HepG2 (cell line): Measurements from ENCODE around the gene NINL. TPM values are rescaled to one million over a fixed set of nuclear protein-coding genes. Genes with fewer than 3 reads are reported as not detected.

Experiments
- MAFG ChIP-seq: sonication (generic); formaldehyde crosslinking; IDR thresholded peaks from 2 replicates; pipeline ENCODE4 v1.5.1; 2020; ENCODE audit warnings: mild to moderate bottlenecking, missing genetic modification reagents
- PTBP1 ChIP-seq: fragments of 200-400 bp; formaldehyde crosslinking; IDR thresholded peaks from 2 replicates; pipeline ENCODE4 v1.6.1; 2018; ENCODE audit warnings: low read length, low read depth; ENCODE audit not compliant: poor library complexity, severe bottlenecking
- REPIN1 ChIP-seq: sonication (generic); formaldehyde crosslinking; IDR thresholded peaks from 2 replicates; pipeline ENCODE4 v1.8.0; 2022; ENCODE audit warnings: missing genetic modification reagents, low read depth, mild to moderate bottlenecking, borderline replicate concordance
- ZBTB7A ChIP-seq: sonication (generic); formaldehyde crosslinking; IDR thresholded peaks from 2 replicates; pipeline ENCODE4 v1.8.0; 2022; ENCODE audit warnings: mild to moderate bottlenecking, missing genetic modification reagents
- ZNF263 ChIP-seq: sonication (generic); formaldehyde crosslinking; IDR thresholded peaks from 2 replicates; pipeline ENCODE4 v1.4.0; 2020; ENCODE audit warnings: missing genetic modification reagents
- ZNF432 ChIP-seq: sonication (generic); formaldehyde crosslinking; IDR thresholded peaks from 2 replicates; pipeline ENCODE4 v1.5.0; 2020; ENCODE audit warnings: missing genetic modification reagents, mild to moderate bottlenecking, borderline replicate concordance
- polyA plus RNA-seq, 8 experiments: library from polyadenylated mRNA; depleted of rRNA in 3 of 8; stranded (reverse) in 7 of 8; unstranded in 1 of 8; fragments of >200 nt; fragmentation: Illumina TruSeq in 4 of 8; extraction: Trizol in 4 of 8; gene quantifications; 2 replicates each; pipeline versions ENCODE4 v1.2.1 to v1.2.3, GENCODE V29; 2011 to 2016; ENCODE audit warnings: low read depth in 4 of 8, missing spikeins in 1 of 8, mixed read lengths in 1 of 8; ENCODE audit not compliant: insufficient read depth in 1 of 8
- total RNA-seq, 5 experiments: library from RNA; depleted of rRNA; stranded (reverse); fragments of >200 nt; fragmentation: Illumina TruSeq; extraction: Trizol; gene quantifications; 2 replicates each; pipeline ENCODE4 v1.2.3, GENCODE V29; 2016; ENCODE audit warnings: low read depth in 1 of 5
- TF ChIP-seq, protein P1 (sequence below): sonication (generic); formaldehyde crosslinking; IDR thresholded peaks from 2 replicates; pipeline ENCODE4 v1.5.0; 2020; ENCODE audit warnings: mild to moderate bottlenecking, missing genetic modification reagents
- TF ChIP-seq, protein P2 (sequence below): sonication (generic); formaldehyde crosslinking; IDR thresholded peaks from one replicate; pipeline ENCODE4 v1.5.1; 2020; ENCODE audit warnings: mild to moderate bottlenecking, missing genetic modification reagents; ENCODE audit errors: not compliant biosample characterization
- TF ChIP-seq, protein P3 (sequence below): sonication (generic); formaldehyde crosslinking; conservative IDR thresholded peaks from 2 replicates; pipeline ENCODE4 v1.4.0; 2020; ENCODE audit warnings: missing genetic modification reagents
- TF ChIP-seq, protein P4 (sequence below): sonication (generic); formaldehyde crosslinking; conservative IDR thresholded peaks from 2 replicates; pipeline ENCODE4 v1.5.0; 2020; ENCODE audit warnings: missing genetic modification reagents

NINL gene
- total and polyA plus RNA-seq, 2 of the 13 experiments (the other 11 are each of a cell fraction or from before 2014, with no cell fraction given), result 32.3 to 34.3 TPM

DNA sequence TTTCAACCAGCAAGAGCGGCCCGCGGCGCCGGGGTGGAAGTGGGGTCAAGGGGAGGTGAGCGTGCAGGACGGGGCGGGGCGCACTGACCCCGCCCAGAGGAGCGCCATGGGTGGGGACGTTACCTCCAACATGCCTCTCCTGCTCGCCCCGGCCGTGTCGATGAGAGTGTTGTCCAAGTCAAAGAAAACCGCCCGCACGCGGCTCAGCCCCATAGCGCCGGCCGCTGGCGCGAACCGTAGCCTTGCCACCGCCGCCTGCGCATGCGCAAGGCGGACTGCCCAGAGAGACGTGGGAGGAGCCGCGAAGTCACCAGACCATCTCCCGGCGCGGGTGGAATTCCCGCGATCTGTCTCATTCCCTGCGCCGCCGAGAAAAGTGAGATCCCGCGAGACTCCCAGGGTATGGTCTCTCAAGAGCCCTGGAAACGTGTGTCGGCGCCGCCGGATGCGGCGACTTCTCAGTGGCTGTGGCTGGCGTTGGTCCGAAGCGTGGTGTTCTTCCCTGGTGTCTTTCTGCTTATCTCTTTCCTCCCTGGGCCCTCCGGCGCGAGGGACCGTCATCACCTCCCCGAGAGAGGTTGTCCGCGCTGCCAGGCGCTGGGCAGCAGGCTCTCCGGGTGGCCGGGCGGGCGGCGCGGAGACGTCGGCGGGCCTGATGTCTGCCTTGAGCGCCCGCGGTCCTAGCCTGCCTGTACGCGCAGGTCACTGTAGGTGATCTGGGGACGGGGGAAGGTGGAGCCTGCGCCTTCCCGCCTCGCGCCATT is 38.6 kb upstream of the NINL start, which contains the start of gene NANP (continued):
- TF ChIP-seq, protein P1, sequence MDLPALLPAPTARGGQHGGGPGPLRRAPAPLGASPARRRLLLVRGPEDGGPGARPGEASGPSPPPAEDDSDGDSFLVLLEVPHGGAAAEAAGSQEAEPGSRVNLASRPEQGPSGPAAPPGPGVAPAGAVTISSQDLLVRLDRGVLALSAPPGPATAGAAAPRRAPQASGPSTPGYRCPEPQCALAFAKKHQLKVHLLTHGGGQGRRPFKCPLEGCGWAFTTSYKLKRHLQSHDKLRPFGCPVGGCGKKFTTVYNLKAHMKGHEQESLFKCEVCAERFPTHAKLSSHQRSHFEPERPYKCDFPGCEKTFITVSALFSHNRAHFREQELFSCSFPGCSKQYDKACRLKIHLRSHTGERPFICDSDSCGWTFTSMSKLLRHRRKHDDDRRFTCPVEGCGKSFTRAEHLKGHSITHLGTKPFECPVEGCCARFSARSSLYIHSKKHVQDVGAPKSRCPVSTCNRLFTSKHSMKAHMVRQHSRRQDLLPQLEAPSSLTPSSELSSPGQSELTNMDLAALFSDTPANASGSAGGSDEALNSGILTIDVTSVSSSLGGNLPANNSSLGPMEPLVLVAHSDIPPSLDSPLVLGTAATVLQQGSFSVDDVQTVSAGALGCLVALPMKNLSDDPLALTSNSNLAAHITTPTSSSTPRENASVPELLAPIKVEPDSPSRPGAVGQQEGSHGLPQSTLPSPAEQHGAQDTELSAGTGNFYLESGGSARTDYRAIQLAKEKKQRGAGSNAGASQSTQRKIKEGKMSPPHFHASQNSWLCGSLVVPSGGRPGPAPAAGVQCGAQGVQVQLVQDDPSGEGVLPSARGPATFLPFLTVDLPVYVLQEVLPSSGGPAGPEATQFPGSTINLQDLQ (CRISPR knock-in tag), result no peak; the same call in none of the 2 replicates
- TF ChIP-seq, protein P2, sequence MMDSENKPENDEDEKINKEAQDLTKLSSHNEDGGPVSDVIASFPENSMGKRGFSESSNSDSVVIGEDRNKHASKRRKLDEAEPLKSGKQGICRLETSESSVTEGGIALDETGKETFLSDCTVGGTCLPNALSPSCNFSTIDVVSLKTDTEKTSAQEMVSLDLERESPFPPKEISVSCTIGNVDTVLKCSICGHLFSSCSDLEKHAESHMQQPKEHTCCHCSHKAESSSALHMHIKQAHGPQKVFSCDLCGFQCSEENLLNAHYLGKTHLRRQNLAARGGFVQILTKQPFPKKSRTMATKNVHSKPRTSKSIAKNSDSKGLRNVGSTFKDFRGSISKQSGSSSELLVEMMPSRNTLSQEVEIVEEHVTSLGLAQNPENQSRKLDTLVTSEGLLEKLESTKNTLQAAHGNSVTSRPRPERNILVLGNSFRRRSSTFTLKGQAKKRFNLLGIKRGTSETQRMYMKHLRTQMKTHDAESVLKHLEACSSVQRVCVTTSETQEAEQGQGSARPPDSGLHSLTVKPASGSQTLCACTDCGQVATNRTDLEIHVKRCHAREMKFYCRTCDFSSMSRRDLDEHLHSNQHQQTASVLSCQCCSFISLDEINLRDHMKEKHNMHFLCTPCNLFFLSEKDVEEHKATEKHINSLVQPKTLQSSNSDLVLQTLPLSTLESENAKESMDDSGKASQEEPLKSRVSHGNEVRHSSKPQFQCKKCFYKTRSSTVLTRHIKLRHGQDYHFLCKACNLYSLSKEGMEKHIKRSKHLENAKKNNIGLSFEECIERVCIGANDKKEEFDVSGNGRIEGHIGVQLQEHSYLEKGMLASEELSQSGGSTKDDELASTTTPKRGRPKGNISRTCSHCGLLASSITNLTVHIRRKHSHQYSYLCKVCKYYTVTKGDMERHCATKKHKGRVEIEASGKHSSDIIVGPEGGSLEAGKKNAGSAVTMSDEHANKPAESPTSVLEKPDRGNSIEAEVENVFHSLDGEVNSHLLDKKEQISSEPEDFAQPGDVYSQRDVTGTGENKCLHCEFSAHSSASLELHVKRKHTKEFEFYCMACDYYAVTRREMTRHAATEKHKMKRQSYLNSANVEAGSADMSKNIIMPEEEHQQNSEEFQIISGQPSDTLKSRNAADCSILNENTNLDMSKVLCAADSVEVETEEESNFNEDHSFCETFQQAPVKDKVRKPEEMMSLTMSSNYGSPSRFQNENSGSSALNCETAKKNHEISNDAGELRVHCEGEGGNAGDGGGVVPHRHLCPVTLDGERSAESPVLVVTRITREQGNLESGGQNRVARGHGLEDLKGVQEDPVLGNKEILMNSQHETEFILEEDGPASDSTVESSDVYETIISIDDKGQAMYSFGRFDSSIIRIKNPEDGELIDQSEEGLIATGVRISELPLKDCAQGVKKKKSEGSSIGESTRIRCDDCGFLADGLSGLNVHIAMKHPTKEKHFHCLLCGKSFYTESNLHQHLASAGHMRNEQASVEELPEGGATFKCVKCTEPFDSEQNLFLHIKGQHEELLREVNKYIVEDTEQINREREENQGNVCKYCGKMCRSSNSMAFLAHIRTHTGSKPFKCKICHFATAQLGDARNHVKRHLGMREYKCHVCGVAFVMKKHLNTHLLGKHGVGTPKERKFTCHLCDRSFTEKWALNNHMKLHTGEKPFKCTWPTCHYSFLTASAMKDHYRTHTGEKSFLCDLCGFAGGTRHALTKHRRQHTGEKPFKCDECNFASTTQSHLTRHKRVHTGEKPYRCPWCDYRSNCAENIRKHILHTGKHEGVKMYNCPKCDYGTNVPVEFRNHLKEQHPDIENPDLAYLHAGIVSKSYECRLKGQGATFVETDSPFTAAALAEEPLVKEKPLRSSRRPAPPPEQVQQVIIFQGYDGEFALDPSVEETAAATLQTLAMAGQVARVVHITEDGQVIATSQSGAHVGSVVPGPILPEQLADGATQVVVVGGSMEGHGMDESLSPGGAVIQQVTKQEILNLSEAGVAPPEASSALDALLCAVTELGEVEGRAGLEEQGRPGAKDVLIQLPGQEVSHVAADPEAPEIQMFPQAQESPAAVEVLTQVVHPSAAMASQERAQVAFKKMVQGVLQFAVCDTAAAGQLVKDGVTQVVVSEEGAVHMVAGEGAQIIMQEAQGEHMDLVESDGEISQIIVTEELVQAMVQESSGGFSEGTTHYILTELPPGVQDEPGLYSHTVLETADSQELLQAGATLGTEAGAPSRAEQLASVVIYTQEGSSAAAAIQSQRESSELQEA (CRISPR knock-in tag), result peak; percentile 99
- TF ChIP-seq ZNF432 (CRISPR knock-in tag) (0 out of 2 replicates have a peak, but pooled peaks have one; percentile 71), REPIN1 (peak; percentile 97), PTBP1 (peak; percentile 91), ZBTB7A (CRISPR knock-in tag) (peak; percentile 92), ZNF263 (peak; percentile 66; the same call in 1 of the 2 replicates), MAFG (no peak; the same call in 1 of the 2 replicates)
- TF ChIP-seq, protein P3, sequence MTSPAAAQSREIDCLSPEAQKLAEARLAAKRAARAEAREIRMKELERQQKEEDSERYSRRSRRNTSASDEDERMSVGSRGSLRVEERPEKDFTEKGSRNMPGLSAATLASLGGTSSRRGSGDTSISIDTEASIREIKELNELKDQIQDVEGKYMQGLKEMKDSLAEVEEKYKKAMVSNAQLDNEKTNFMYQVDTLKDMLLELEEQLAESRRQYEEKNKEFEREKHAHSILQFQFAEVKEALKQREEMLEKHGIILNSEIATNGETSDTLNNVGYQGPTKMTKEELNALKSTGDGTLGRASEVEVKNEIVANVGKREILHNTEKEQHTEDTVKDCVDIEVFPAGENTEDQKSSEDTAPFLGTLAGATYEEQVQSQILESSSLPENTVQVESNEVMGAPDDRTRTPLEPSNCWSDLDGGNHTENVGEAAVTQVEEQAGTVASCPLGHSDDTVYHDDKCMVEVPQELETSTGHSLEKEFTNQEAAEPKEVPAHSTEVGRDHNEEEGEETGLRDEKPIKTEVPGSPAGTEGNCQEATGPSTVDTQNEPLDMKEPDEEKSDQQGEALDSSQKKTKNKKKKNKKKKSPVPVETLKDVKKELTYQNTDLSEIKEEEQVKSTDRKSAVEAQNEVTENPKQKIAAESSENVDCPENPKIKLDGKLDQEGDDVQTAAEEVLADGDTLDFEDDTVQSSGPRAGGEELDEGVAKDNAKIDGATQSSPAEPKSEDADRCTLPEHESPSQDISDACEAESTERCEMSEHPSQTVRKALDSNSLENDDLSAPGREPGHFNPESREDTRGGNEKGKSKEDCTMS (CRISPR knock-in tag), result 0 out of 2 replicates have a peak, but pooled peaks have one; percentile 25
- TF ChIP-seq, protein P4, sequence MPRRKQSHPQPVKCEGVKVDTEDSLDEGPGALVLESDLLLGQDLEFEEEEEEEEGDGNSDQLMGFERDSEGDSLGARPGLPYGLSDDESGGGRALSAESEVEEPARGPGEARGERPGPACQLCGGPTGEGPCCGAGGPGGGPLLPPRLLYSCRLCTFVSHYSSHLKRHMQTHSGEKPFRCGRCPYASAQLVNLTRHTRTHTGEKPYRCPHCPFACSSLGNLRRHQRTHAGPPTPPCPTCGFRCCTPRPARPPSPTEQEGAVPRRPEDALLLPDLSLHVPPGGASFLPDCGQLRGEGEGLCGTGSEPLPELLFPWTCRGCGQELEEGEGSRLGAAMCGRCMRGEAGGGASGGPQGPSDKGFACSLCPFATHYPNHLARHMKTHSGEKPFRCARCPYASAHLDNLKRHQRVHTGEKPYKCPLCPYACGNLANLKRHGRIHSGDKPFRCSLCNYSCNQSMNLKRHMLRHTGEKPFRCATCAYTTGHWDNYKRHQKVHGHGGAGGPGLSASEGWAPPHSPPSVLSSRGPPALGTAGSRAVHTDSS (CRISPR knock-in tag), result no peak
